BLaER1 (cell line): Measurements from ENCODE around the gene RASSF8.

ENCODE experiments used
- H3K27ac ChIP-seq: shearing (Covaris generic); formaldehyde crosslinking; 2 replicates; pipeline ENCODE4 v1.8.1; 2022
- H3K27me3 ChIP-seq: shearing (Covaris generic); formaldehyde crosslinking; 2 replicates; pipeline ENCODE4 v1.8.1; 2022
- H3K36me3 ChIP-seq: shearing (Covaris generic); formaldehyde crosslinking; 2 replicates; pipeline ENCODE4 v1.8.1; 2022
- H3K4me1 ChIP-seq: shearing (Covaris generic); formaldehyde crosslinking; 2 replicates; pipeline ENCODE4 v1.8.1; 2022
- H3K4me2 ChIP-seq: shearing (Covaris generic); formaldehyde crosslinking; 2 replicates; pipeline ENCODE4 v1.8.1; 2022
- H3K4me3 ChIP-seq: shearing (Covaris generic); formaldehyde crosslinking; 2 replicates; pipeline ENCODE4 v1.8.1; 2022
- H3K9ac ChIP-seq: shearing (Covaris generic); formaldehyde crosslinking; 2 replicates; pipeline ENCODE4 v1.8.1; 2022
- H3K9me3 ChIP-seq: shearing (Covaris generic); formaldehyde crosslinking; 2 replicates; pipeline ENCODE4 v1.8.1; 2022
- H4K20me1 ChIP-seq: shearing (Covaris generic); formaldehyde crosslinking; 2 replicates; pipeline ENCODE4 v1.8.1; 2022
- Cebpa-rat ChIP-seq: shearing (Covaris generic); IDR thresholded peaks from 2 replicates; pipeline ENCODE4 v1.8.1; 2022

Gene RASSF8

GRCh38 chr12:26001530-26001929 lies 43.0 kb downstream of the RASSF8 start:
- Histone ChIP-seq H3K4me2 (no peak overlapping the region), H3K36me3 (no peaks in the 10 kb centered on the region), H3K27me3 (no peaks in the 10 kb centered on the region), H4K20me1 (no peaks in the 10 kb centered on the region), H3K4me3 (no peak overlapping the region), H3K9ac (no peak overlapping the region), H3K4me1 (no peaks in the 10 kb centered on the region), H3K9me3 (no peaks in the 10 kb centered on the region), H3K27ac (no peak overlapping the region)
- no peak for TF ChIP-seq Cebpa-rat

GRCh38 chr12:26003065-26003464 lies 44.6 kb downstream of the RASSF8 start:
- H3K4me3 ChIP-seq: no peak overlapping the region
- no peaks in the 10 kb centered on the region for H3K36me3 ChIP-seq
- H3K4me2 ChIP-seq: no peak overlapping the region
- TF ChIP-seq Cebpa-rat: no peak
- no peaks in the 10 kb centered on the region for H3K27me3 ChIP-seq
- no peak overlapping the region for H3K27ac ChIP-seq
- no peaks in the 10 kb centered on the region for H3K9me3 ChIP-seq
- H3K4me1 ChIP-seq: no peaks in the 10 kb centered on the region
- H4K20me1 ChIP-seq: no peaks in the 10 kb centered on the region
- H3K9ac ChIP-seq: no peak overlapping the region

GRCh38 chr12:26007566-26007965 lies 49.1 kb downstream of the RASSF8 start:
- no peaks in the 10 kb centered on the region for H3K9me3 ChIP-seq
- no peaks in the 10 kb centered on the region for H3K36me3 ChIP-seq
- no peak overlapping the region for H3K4me3 ChIP-seq
- H4K20me1 ChIP-seq: no peaks in the 10 kb centered on the region
- no peaks in the 10 kb centered on the region for H3K27me3 ChIP-seq
- H3K9ac ChIP-seq: no peak overlapping the region
- H3K27ac ChIP-seq: no peak overlapping the region
- no peak overlapping the region for H3K4me2 ChIP-seq
- H3K4me1 ChIP-seq: no peaks in the 10 kb centered on the region
- TF ChIP-seq Cebpa-rat: no peak

GRCh38 chr12:26009593-26009992 lies 51.1 kb downstream of the RASSF8 start:
- H3K27me3 ChIP-seq: no peaks in the 10 kb centered on the region
- H3K36me3 ChIP-seq: no peaks in the 10 kb centered on the region
- no peaks in the 10 kb centered on the region for H3K4me1 ChIP-seq
- no peaks in the 10 kb centered on the region for H3K9me3 ChIP-seq
- H4K20me1 ChIP-seq: no peaks in the 10 kb centered on the region
- no peak overlapping the region for H3K27ac ChIP-seq
- no peak overlapping the region for H3K4me3 ChIP-seq
- H3K4me2 ChIP-seq: no peak overlapping the region
- no peak overlapping the region for H3K9ac ChIP-seq
- no peak for TF ChIP-seq Cebpa-rat

- Histone ChIP-seq H3K27ac (no peak overlapping the region), H3K4me1 (no peaks in the 10 kb centered on the region), H3K27me3 (no peaks in the 10 kb centered on the region), H3K4me3 (no peak overlapping the region), H3K9me3 (no peaks in the 10 kb centered on the region), H4K20me1 (no peaks in the 10 kb centered on the region), H3K9ac (no peak overlapping the region), H3K36me3 (no peaks in the 10 kb centered on the region), H3K4me2 (no peak overlapping the region)
- no peak for TF ChIP-seq Cebpa-rat
Observed at GRCh38 chr12:26010293-26010821, 51.9 kb downstream of the RASSF8 start.

GRCh38 chr12:26011099-26011498 lies 52.6 kb downstream of the RASSF8 start:
- H3K4me1 ChIP-seq: no peaks in the 10 kb centered on the region
- no peaks in the 10 kb centered on the region for H3K36me3 ChIP-seq
- H3K27ac ChIP-seq: no peak overlapping the region
- H3K9me3 ChIP-seq: no peaks in the 10 kb centered on the region
- H3K9ac ChIP-seq: no peak overlapping the region
- no peaks in the 10 kb centered on the region for H4K20me1 ChIP-seq
- H3K4me2 ChIP-seq: no peak overlapping the region
- no peaks in the 10 kb centered on the region for H3K27me3 ChIP-seq
- no peak overlapping the region for H3K4me3 ChIP-seq
- no peak for TF ChIP-seq Cebpa-rat

GRCh38 chr12:26014085-26014484 lies 55.6 kb downstream of the RASSF8 start:
- Histone ChIP-seq H3K4me2 (no peak overlapping the region), H3K4me1 (no peaks in the 10 kb centered on the region), H3K9me3 (no peaks in the 10 kb centered on the region), H3K27me3 (no peaks in the 10 kb centered on the region), H4K20me1 (no peaks in the 10 kb centered on the region), H3K4me3 (no peak overlapping the region), H3K27ac (no peak overlapping the region), H3K36me3 (no peaks in the 10 kb centered on the region), H3K9ac (no peak overlapping the region)
- TF ChIP-seq Cebpa-rat: no peak

- no peaks in the 10 kb centered on the region for H3K9me3 ChIP-seq
- H3K36me3 ChIP-seq: no peaks in the 10 kb centered on the region
- H3K27ac ChIP-seq: no peak overlapping the region
- H3K27me3 ChIP-seq: no peaks in the 10 kb centered on the region
- H3K4me2 ChIP-seq: no peak overlapping the region
- H3K4me1 ChIP-seq: no peaks in the 10 kb centered on the region
- no peak overlapping the region for H3K4me3 ChIP-seq
- no peaks in the 10 kb centered on the region for H4K20me1 ChIP-seq
- H3K9ac ChIP-seq: no peak overlapping the region
- no peak for TF ChIP-seq Cebpa-rat
Observed at GRCh38 chr12:26016516-26016915, 58.0 kb downstream of the RASSF8 start.

- Histone ChIP-seq H3K27ac (no peak overlapping the region), H3K9me3 (no peaks in the 10 kb centered on the region), H3K9ac (no peak overlapping the region), H3K4me3 (no peak overlapping the region), H4K20me1 (no peaks in the 10 kb centered on the region), H3K27me3 (no peaks in the 10 kb centered on the region), H3K4me1 (no peaks in the 10 kb centered on the region), H3K36me3 (no peaks in the 10 kb centered on the region), H3K4me2 (no peak overlapping the region)
- TF ChIP-seq Cebpa-rat: no peak
Observed at GRCh38 chr12:26017484-26018211, 59.2 kb downstream of the RASSF8 start.

GRCh38 chr12:26018926-26019325 lies 60.4 kb downstream of the RASSF8 start:
- Histone ChIP-seq H3K27me3 (no peaks in the 10 kb centered on the region), H3K27ac (no peak overlapping the region), H3K4me2 (no peak overlapping the region), H3K4me3 (no peak overlapping the region), H3K36me3 (no peaks in the 10 kb centered on the region), H3K9ac (no peak overlapping the region), H4K20me1 (no peaks in the 10 kb centered on the region), H3K4me1 (no peaks in the 10 kb centered on the region), H3K9me3 (no peaks in the 10 kb centered on the region)
- no peak for TF ChIP-seq Cebpa-rat

- Histone ChIP-seq H3K4me1 (no peaks in the 10 kb centered on the region), H3K36me3 (no peaks in the 10 kb centered on the region), H3K27ac (no peak overlapping the region), H3K9ac (no peak overlapping the region), H3K27me3 (no peaks in the 10 kb centered on the region), H3K4me2 (no peak overlapping the region), H3K9me3 (no peaks in the 10 kb centered on the region), H4K20me1 (no peaks in the 10 kb centered on the region), H3K4me3 (no peak overlapping the region)
- no peak for TF ChIP-seq Cebpa-rat
Observed at GRCh38 chr12:26021534-26021933, 63.1 kb downstream of the RASSF8 start.
